Upper lobe of right lung (tissue), 1 donor: ENCODE measurements around the gene CCDC183. TPM values are rescaled to one million over a fixed set of nuclear protein-coding genes. Genes with fewer than 3 reads are reported as not detected.

Source experiments
- ATAC-seq: fragments of 200-7000 bp; cut with Tn5 transposase; one replicate; pipeline ENCODE4 v1.9.1; 2020; ENCODE audit warnings: mild to moderate bottlenecking, moderate library complexity
- DNase-seq: peaks from one replicate; pipeline ENCODE4 v3.0.0-alpha.2; 2020
- H3K27ac ChIP-seq: fragments of 200-600 bp; one replicate; pipeline ENCODE4 v1.8.0; 2022
- H3K27me3 ChIP-seq: fragments of 200-600 bp; one replicate; pipeline ENCODE4 v1.8.0; 2022; ENCODE audit warnings: mild to moderate bottlenecking
- H3K36me3 ChIP-seq: fragments of 200-600 bp; one replicate; pipeline ENCODE4 v1.8.0; 2022
- H3K4me1 ChIP-seq: fragments of 200-600 bp; one replicate; pipeline ENCODE4 v1.8.0; 2022
- H3K4me3 ChIP-seq: fragments of 200-600 bp; one replicate; pipeline ENCODE4 v1.8.0; 2022; ENCODE audit warnings: mild to moderate bottlenecking
- H3K9me3 ChIP-seq: fragments of 200-600 bp; one replicate; pipeline ENCODE4 v1.8.0; 2022
- intact Hi-C: fragments of 100-400 bp; cut with DNase I; formaldehyde crosslinking; loops from one replicate; pipeline ENCODE4 v1.11.0; 2022
- total RNA-seq: library from RNA; stranded (reverse); fragmentation: NEBNext Ultra II Directional; extraction: Animal tissue kit (Norgen Biotek cat#: 25700); gene quantifications from one replicate; pipeline ENCODE4 v1.2.1, GENCODE V29; 2021
- TF ChIP-seq, protein P1 (sequence below): fragments of 200-600 bp; IDR thresholded peaks from one replicate; pipeline ENCODE4 v1.8.0; 2022; ENCODE audit warnings: antibody characterized with exemption
- donor health status: DM: no; HTN: yes; CAD: no; lungs with severe emphysema.

Gene CCDC183
- total RNA-seq, 1 donor from 2014 or later, result 4.0 TPM

DNA sequence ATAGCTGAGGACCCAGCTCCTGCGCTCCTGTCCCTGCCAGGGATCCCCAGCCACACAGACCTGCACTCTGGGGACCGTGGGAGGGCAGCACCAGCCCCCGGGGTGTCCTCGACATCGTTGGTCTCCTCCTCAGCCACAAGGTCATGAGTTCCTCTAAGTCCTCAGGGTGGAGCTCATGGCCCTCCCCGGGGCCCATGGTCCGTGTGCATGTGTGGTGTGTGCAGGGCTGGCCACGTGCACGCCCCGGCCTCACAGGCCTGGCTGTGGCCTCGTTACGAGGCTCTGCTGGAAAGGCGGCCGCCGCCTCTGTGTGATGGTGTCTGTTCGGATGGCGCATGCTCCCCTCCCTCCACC is 30.0 kb downstream of the CCDC183 start:
- ATAC-seq, result no peak
- H3K36me3 ChIP-seq, result peaks cover 57% of the 10 kb centered on the region
- intact Hi-C loops, result no loop called here

DNA sequence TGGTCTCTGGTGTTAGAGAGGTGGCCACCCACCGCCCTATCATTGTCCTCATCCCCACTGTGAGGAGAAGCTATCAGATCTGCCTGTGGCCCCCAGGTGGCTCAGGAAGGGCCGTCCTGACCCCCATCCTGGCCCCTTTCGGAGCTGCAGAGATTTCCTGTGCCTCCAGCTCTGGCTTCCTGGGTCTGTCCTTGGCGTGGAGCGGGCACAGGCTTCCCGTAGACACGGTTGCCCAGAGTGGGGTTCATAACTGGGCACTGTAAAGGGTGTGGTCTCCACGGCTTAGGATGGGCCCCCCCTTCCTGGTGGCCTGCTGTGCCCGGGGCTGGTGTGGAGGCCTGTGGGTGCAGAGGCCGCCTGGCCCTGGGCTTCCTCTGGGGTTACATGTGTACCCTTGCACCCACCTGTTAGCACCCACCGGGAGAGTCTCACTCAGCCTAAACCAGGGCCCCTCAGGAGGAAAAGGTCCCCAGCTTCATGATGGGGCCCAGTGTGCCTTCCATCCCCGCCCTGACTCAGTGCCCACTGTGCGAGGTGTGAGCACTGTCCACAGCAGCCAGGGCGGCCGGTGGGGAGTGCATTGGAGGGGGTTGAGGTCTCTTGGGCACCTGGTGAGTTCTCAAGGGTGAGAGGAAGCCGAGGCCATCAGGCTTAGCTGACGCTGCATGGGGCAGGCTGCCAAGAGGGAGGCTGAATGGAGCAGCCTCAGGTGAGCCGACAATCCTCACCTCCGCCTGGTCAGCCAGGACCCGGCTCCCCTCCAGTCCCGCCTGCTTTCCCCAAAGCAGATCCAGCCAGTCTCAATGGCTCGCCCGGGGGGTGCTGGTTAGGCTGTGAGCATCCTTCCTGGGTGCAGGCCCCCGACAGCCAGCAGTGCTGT is 30.8 kb downstream of the CCDC183 start:
- Histone ChIP-seq H3K4me1 (no peaks in the 10 kb centered on the region), H3K9me3 (no peaks in the 10 kb centered on the region), H3K4me3 (no peak overlapping the region), H3K36me3 (peaks cover 57% of the 10 kb centered on the region), H3K27me3 (no peaks in the 10 kb centered on the region), H3K27ac (no peak overlapping the region)
- ATAC-seq, result no peak
- TF ChIP-seq, protein P1, sequence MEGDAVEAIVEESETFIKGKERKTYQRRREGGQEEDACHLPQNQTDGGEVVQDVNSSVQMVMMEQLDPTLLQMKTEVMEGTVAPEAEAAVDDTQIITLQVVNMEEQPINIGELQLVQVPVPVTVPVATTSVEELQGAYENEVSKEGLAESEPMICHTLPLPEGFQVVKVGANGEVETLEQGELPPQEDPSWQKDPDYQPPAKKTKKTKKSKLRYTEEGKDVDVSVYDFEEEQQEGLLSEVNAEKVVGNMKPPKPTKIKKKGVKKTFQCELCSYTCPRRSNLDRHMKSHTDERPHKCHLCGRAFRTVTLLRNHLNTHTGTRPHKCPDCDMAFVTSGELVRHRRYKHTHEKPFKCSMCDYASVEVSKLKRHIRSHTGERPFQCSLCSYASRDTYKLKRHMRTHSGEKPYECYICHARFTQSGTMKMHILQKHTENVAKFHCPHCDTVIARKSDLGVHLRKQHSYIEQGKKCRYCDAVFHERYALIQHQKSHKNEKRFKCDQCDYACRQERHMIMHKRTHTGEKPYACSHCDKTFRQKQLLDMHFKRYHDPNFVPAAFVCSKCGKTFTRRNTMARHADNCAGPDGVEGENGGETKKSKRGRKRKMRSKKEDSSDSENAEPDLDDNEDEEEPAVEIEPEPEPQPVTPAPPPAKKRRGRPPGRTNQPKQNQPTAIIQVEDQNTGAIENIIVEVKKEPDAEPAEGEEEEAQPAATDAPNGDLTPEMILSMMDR, result no peak
- intact Hi-C loops, result no loop called here
- DNase-seq, result no peak

More for the DNA sequence above, 30.0 kb downstream of the CCDC183 start:
- TF ChIP-seq, protein P1, result no peak
- no peak overlapping the region for H3K27ac ChIP-seq
- peaks cover under 1% of the 10 kb centered on the region for H3K4me1 ChIP-seq
- H3K9me3 ChIP-seq, result no peaks in the 10 kb centered on the region
- H3K4me3 ChIP-seq, result no peak overlapping the region
- no peak for DNase-seq
- no peaks in the 10 kb centered on the region for H3K27me3 ChIP-seq

DNA sequence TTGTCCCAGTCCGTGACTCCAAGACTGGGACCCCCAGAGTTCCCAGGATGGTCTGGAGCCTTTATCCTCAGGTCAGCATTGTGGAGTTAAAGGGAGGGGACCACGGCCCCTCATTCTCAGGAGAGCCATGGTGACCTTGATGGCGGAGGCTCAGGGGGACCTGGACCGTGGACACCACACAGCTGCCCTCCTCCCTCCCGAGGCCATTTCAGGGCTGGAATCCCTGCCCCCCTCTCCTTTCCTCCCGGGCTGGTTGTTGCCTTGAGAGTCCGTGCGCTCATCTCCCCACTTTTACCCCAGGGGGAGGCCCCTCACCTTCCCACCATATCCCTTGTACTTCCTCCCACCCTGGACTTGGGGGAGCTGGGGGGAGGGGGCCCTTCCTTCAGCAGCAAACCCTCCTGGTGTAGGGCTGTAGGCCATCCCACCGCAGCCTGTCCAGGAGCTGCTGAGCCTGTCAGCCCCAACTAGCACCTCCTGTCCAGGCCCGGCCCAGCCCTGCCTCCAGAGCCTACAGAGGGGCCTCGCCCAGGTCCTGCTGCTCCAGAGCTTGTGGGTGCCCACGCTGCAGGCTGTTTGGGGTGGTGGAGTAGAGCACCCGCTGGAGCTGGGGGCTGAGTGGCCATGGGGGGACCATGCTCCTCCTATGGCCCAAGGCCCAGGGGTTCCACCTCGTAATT is 31.8 kb downstream of the CCDC183 start:
- intact Hi-C loops, result no loop called here
- H3K4me1 ChIP-seq, result no peaks in the 10 kb centered on the region
- TF ChIP-seq, protein P1, result no peak
- ATAC-seq (no peak), DNase-seq (no peak)
- no peaks in the 10 kb centered on the region for H3K27me3 ChIP-seq
- H3K36me3 ChIP-seq, result peaks cover 61% of the 10 kb centered on the region
- H3K27ac ChIP-seq, result no peak overlapping the region
- H3K4me3 ChIP-seq, result no peak overlapping the region
- no peaks in the 10 kb centered on the region for H3K9me3 ChIP-seq

DNA sequence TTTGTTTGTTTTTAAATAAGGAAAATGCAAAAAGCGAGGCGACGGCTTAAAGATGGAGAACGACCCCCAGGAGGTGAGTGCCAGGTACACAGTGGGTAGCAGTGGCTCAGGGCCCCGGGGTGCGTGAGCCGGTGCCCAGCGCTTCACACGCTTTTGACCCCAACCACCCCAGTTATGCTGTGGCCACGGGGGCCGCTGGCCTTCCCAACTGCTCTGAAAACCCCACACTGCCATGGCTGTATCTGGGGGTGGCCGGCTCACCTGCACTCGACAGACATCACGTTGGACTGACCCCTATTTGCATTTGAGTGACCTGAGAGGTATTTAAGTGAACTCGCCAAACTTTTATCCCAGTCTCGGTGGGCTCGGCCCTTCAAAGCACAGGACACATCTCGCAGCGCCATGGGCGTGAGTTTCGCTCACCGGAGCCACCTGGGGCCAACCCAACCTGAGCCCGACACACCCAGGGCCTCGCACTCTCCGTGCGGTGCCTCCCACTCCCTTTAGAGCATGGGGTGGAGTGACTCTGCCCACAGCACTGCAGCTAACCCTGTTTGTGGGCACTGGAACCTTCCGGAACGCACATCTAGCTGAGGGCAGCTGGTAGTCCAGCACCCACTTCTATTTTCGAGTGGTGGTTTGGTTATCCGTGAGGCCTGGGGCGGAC is 32.5 kb downstream of the CCDC183 start:
- Histone ChIP-seq H3K9me3 (no peaks in the 10 kb centered on the region), H3K4me1 (no peaks in the 10 kb centered on the region), H3K27me3 (no peaks in the 10 kb centered on the region), H3K36me3 (peaks cover 59% of the 10 kb centered on the region), H3K4me3 (no peak overlapping the region), H3K27ac (no peak overlapping the region)
- TF ChIP-seq, protein P1, result no peak
- no peak for ATAC-seq
- intact Hi-C loops, result no loop called here
- no peak for DNase-seq

DNA sequence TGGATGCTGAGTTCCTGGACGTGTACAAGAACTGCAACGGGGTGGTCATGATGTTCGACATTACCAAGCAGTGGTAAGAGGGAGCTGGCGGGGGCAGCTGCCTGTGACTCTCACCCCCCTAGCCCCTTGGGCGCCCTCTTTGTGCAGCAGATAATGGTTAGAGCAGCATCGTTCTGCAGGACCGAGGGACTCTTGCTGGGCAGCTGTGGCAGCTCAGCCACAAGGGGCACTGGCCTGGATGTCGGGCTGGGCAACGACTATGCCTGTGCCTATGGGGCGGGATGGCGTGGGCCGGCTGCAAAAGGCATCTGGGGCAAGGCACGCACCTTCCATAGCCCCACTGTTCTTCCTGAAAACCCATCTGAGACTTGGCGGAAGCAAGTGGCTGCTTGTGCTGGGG is 33.3 kb downstream of the CCDC183 start:
- no peak overlapping the region for H3K27ac ChIP-seq
- TF ChIP-seq, protein P1, result no peak
- H3K4me3 ChIP-seq, result no peak overlapping the region
- ATAC-seq (no peak), DNase-seq (no peak)
- H3K36me3 ChIP-seq, result peaks cover 52% of the 10 kb centered on the region
- intact Hi-C loops, result no loop called here
- no peaks in the 10 kb centered on the region for H3K27me3 ChIP-seq
- H3K4me1 ChIP-seq, result no peaks in the 10 kb centered on the region
- no peaks in the 10 kb centered on the region for H3K9me3 ChIP-seq
